Measurements from ENCODE around the gene KCNA4. TPM values are rescaled to one million over a fixed set of nuclear protein-coding genes. Genes with fewer than 3 reads are reported as not detected.
"Not testable (repeated sequence)": the region's sequence is repeated elsewhere in the genome, so short reads cannot be mapped to it uniquely, and the experiment has no call there.

KCNA4 gene
- polyA plus RNA-seq, 1 of the 3 experiments (the other 2 are of a cell fraction): not detected

GRCh38 chr11:30041171-30041570 lies 24.3 kb upstream of the KCNA4 start:
- 67% methylated on average over 14 of the region's 14 CpGs for WGBS (ENCODE audit: low lambda C conversion rate)
- H4K20me1 ChIP-seq (ENCODE audit: insufficient read depth): no peaks in the 10 kb centered on the region
- POLR2A ChIA-PET: no interaction called here
- no peak overlapping the region for H3K27ac ChIP-seq (ENCODE audit: low read depth in 2 of 2, low read length in 1 of 2)
- H3K4me2 ChIP-seq: no peak overlapping the region
- no peak overlapping the region for H2AFZ ChIP-seq (ENCODE audit: low read depth)
- no peaks in the 10 kb centered on the region for H3K36me3 ChIP-seq (replicated peaks in 1 of 2; ENCODE audit: control insufficient read depth in 1 of 2, insufficient read depth in 2 of 2, low read length in 1 of 2)
- H3K9ac ChIP-seq: no peak overlapping the region
- no peaks in the 10 kb centered on the region for H3K9me3 ChIP-seq
- TF ChIP-seq MAX (IDR thresholded peaks at IDR 0.05; ENCODE audit: low read depth): no peak
- H3K27me3 ChIP-seq (ENCODE audit: insufficient read depth): no peaks in the 10 kb centered on the region
- H3K9me2 ChIP-seq: no peaks in the 10 kb centered on the region
- no peaks in the 10 kb centered on the region for H3K79me2 ChIP-seq (ENCODE audit: insufficient read depth)
- no peaks in the 10 kb centered on the region for H3K4me1 ChIP-seq (ENCODE audit: control insufficient read depth in 1 of 2, insufficient read depth in 2 of 2, low read depth in 1 of 2, low read length in 1 of 2)
- no peaks in the 10 kb centered on the region for H3F3A ChIP-seq (replicated peaks; ENCODE audit: insufficient read depth)
- H3K4me3 ChIP-seq (ENCODE audit: low read depth in 2 of 2, low read length in 1 of 2): no peak overlapping the region
- DNase-seq: no peak
- CTCF ChIA-PET: no interaction called here

GRCh38 chr11:30034746-30035145 lies 17.9 kb upstream of the KCNA4 start:
- H3F3A ChIP-seq (replicated peaks; ENCODE audit: insufficient read depth); H3K4me3 ChIP-seq (ENCODE audit: low read depth in 2 of 2, low read length in 1 of 2); H3K27me3 ChIP-seq (ENCODE audit: insufficient read depth); H3K9me2 ChIP-seq; H3K27ac ChIP-seq (ENCODE audit: low read depth in 2 of 2, low read length in 1 of 2); H3K4me1 ChIP-seq (ENCODE audit: control insufficient read depth in 1 of 2, insufficient read depth in 2 of 2, low read depth in 1 of 2, low read length in 1 of 2); CTCF ChIA-PET; H4K20me1 ChIP-seq (ENCODE audit: insufficient read depth); DNase-seq; POLR2A ChIA-PET; H3K79me2 ChIP-seq (ENCODE audit: insufficient read depth); H3K36me3 ChIP-seq (replicated peaks in 1 of 2; ENCODE audit: control insufficient read depth in 1 of 2, insufficient read depth in 2 of 2, low read length in 1 of 2); H3K9ac ChIP-seq; H3K4me2 ChIP-seq; H3K9me3 ChIP-seq; H2AFZ ChIP-seq (ENCODE audit: low read depth): not testable (repeated sequence)
- WGBS (ENCODE audit: low lambda C conversion rate): 1% methylated on average over 4 of the region's 4 CpGs

- CTCF ChIA-PET; POLR2A ChIA-PET; H3K9me3 ChIP-seq; H3K36me3 ChIP-seq (replicated peaks in 1 of 2; ENCODE audit: control insufficient read depth in 1 of 2, insufficient read depth in 2 of 2, low read length in 1 of 2); H3K9ac ChIP-seq; DNase-seq; H3K4me1 ChIP-seq (ENCODE audit: control insufficient read depth in 1 of 2, insufficient read depth in 2 of 2, low read depth in 1 of 2, low read length in 1 of 2); H3K79me2 ChIP-seq (ENCODE audit: insufficient read depth); H4K20me1 ChIP-seq (ENCODE audit: insufficient read depth); H2AFZ ChIP-seq (ENCODE audit: low read depth); H3F3A ChIP-seq (replicated peaks; ENCODE audit: insufficient read depth); H3K9me2 ChIP-seq; H3K4me3 ChIP-seq (ENCODE audit: low read depth in 2 of 2, low read length in 1 of 2); H3K27ac ChIP-seq (ENCODE audit: low read depth in 2 of 2, low read length in 1 of 2); H3K27me3 ChIP-seq (ENCODE audit: insufficient read depth); H3K4me2 ChIP-seq: not testable (repeated sequence)
These were observed 17.3 kb upstream of the KCNA4 start for GRCh38 chr11:30034166-30034565.

GRCh38 chr11:30025396-30026139 lies 8.7 kb upstream of the KCNA4 start:
- Histone ChIP-seq H2AFZ (ENCODE audit: low read depth) (no peak overlapping the region), H3K27me3 (ENCODE audit: insufficient read depth) (no peaks in the 10 kb centered on the region), H4K20me1 (ENCODE audit: insufficient read depth) (no peaks in the 10 kb centered on the region), H3K36me3 (replicated peaks in 1 of 2; ENCODE audit: control insufficient read depth in 1 of 2, insufficient read depth in 2 of 2, low read length in 1 of 2) (no peaks in the 10 kb centered on the region), H3K9ac (no peak overlapping the region), H3K4me3 (ENCODE audit: low read depth in 2 of 2, low read length in 1 of 2) (no peak overlapping the region), H3F3A (replicated peaks; ENCODE audit: insufficient read depth) (no peaks in the 10 kb centered on the region), H3K4me2 (no peak overlapping the region), H3K9me2 (no peaks in the 10 kb centered on the region), H3K27ac (ENCODE audit: low read depth in 2 of 2, low read length in 1 of 2) (no peak overlapping the region), H3K9me3 (no peaks in the 10 kb centered on the region), H3K79me2 (ENCODE audit: insufficient read depth) (no peaks in the 10 kb centered on the region), H3K4me1 (ENCODE audit: control insufficient read depth in 1 of 2, insufficient read depth in 2 of 2, low read depth in 1 of 2, low read length in 1 of 2) (no peaks in the 10 kb centered on the region)
- ChIA-PET CTCF (interaction anchor here (1.2 kb wide), 1 partner anchor 56 kb away, joined by 3 read pairs; no protein-coding TSS in a partner anchor), POLR2A (no interaction called here)
- DNase-seq: no peak
- 5% methylated on average over 6 of the region's 6 CpGs for WGBS (ENCODE audit: low lambda C conversion rate)
- no peak for TF ChIP-seq ZBTB33 (IDR thresholded peaks at IDR 0.05; ENCODE audit: borderline replicate concordance, low read depth)
- no peak for TF ChIP-seq EZH2phosphoT487 (IDR thresholded peaks at IDR 0.05; ENCODE audit: borderline replicate concordance, low read depth)
- TF ChIP-seq RXRA (IDR thresholded peaks at IDR 0.05; ENCODE audit: borderline replicate concordance, low read depth): no peak
- TF ChIP-seq REST (IDR thresholded peaks at IDR 0.05; ENCODE audit: low read depth, low read length): no peak
- no peak for TF ChIP-seq FOXM1 (IDR thresholded peaks at IDR 0.05; ENCODE audit: low read depth)
- no peak for TF ChIP-seq GATA2 (CRISPR knock-in tag; IDR thresholded peaks at IDR 0.05)
- no peak for TF ChIP-seq MAX (IDR thresholded peaks at IDR 0.05; ENCODE audit: low read depth)
- TF ChIP-seq MEF2A (IDR thresholded peaks at IDR 0.05; ENCODE audit: borderline replicate concordance, low read depth): no peak
- TF ChIP-seq POLR2AphosphoS5 (IDR thresholded peaks at IDR 0.05; ENCODE audit: low read depth, low read length): no peak

Data from SK-N-SH (cell line).